ENCODE results near the gene CNTD1.

GRCh38 chr17:42795061-42795460 is 3.6 kb upstream of the CNTD1 start:
- TF ChIP-seq CTCF (conservative IDR thresholded peaks at IDR 0.05; ENCODE audit: low read length), result no peak
- TF ChIP-seq EZH2phosphoT487 (IDR thresholded peaks at IDR 0.05; ENCODE audit: borderline replicate concordance), result no peak

All from Loucy (cell line).